OCI-LY1 (cell line): Measurements from ENCODE around the gene PLSCR4.

Experiments used
- CTCF ChIP-seq: fragments of 200-600 bp; sonication (generic), shearing (Covaris generic); IDR thresholded peaks from 2 replicates; pipeline ENCODE4 v1.5.1; 2017; ENCODE audit warnings: mild to moderate bottlenecking, antibody characterized with exemption, low read length, moderate library complexity, mixed read lengths
- EZH2 ChIP-seq: fragments of 200-600 bp; sonication (generic), shearing (Covaris generic); IDR thresholded peaks from 2 replicates; pipeline ENCODE4 v1.8.0; 2017; ENCODE audit warnings: borderline replicate concordance, mixed run types, mild to moderate bottlenecking, antibody characterized with exemption, low read length, moderate library complexity, mixed read lengths

GRCh38 chr3:146153429-146153828 lies 97.5 kb downstream of the PLSCR4 start:
- TF ChIP-seq EZH2 (no peak), CTCF (no peak)
